Measurements from ENCODE around the gene CCDC91.
"Not testable (repeated sequence)": the region's sequence is repeated elsewhere in the genome, so short reads cannot be mapped to it uniquely, and the experiment has no call there.

The CCDC91 gene

DNA sequence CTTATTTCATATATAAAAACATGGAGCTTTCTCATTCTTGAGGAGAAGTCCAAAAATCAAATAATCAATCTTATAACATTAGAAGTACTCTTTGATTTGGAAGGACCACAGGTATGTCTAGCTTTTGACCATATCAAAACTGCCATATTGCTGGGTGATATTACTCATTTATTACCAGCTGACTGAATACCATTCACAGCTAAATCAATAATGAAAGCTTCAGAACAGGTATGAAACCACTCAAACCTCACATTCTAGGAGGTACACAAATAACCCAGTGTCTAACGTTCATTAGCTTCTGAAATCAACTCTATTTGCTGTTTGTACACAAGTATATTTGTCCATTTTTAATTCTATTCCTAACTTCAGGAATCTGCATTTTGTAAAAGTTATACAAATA, 16.8 kb upstream of the CCDC91 start:
- Mint-ChIP-seq H3K4me3 (no peak overlapping the region), H3K4me1 (no peaks in the 10 kb centered on the region), H3K9me3 (peaks cover 3% of the 10 kb centered on the region), H3K27me3 (no peaks in the 10 kb centered on the region), H3K36me3 (no peaks in the 10 kb centered on the region), H3K27ac (no peak overlapping the region)
- ATAC-seq = no peak

DNA sequence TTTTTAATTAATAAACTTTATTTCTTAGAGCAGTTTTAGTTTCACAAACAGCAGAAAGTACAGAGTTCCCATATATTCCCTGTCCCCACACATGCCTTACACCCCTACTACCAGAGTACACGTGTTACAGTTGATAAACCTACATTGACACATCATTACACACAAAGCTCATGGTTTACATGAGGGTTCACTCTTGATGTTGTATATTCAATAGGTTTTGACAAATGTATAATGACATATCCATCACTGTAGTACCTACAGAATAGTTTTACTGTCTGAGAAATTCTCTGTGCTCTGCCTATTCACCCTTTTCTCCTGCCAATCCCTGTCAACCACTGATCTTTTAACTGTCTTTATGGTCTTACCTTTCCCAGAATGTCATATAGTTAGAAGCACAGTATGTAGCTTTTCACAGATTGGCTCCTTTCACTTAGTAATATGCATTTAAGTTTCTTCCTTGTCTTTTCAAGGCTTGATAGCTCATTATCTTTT, 15.1 kb upstream of the CCDC91 start:
- no peak overlapping the region for H3K27ac Mint-ChIP-seq
- H3K27me3 Mint-ChIP-seq = no peaks in the 10 kb centered on the region
- H3K4me1 Mint-ChIP-seq = no peaks in the 10 kb centered on the region
- no peaks in the 10 kb centered on the region for H3K36me3 Mint-ChIP-seq
- H3K4me3 Mint-ChIP-seq = no peak overlapping the region
- H3K9me3 Mint-ChIP-seq = peaks cover 3% of the 10 kb centered on the region
- ATAC-seq = no peak

DNA sequence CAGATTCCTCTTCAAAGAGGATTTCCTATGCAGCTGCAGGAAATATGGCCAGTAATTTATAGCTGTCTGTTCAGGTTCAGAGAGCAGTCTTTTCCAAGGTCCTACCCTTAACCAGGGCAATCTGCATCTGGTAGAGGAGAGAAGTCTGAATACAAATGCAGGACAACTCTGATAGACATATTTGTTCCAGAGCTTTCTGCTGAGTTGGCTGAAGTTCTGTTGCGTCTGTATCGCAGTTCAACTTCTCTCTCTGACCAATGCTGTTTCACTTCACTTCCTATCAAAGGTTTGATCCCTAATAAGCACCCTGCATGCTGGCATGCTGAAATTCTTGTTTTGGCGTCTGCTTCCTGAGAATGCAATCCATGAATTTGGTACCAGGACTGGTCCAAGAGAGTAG, 14.0 kb upstream of the CCDC91 start:
- no peak overlapping the region for H3K27ac Mint-ChIP-seq
- H3K4me1 Mint-ChIP-seq = no peaks in the 10 kb centered on the region
- no peaks in the 10 kb centered on the region for H3K36me3 Mint-ChIP-seq
- H3K9me3 Mint-ChIP-seq = peaks cover 3% of the 10 kb centered on the region
- H3K27me3 Mint-ChIP-seq = no peaks in the 10 kb centered on the region
- H3K4me3 Mint-ChIP-seq = no peak overlapping the region
- ATAC-seq = no peak

DNA sequence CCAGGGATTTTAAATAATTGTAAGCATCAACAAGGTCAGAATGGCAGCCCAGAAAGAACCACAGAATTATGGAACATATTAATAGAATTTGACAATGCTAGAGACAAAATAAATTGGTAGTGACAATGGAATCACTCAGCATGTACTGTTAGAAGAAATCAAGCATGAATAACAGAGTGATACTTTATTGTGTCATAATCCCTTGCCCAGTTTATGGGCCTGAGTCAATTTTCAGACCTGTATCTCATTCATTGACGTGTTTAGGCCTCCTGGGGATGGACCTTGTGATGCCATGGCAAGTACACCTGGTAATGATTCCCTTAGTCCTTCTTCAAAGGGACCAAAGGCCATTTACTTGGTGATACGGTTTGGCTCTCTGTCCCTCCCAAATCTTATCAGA, 12.8 kb upstream of the CCDC91 start:
- H3K4me1 Mint-ChIP-seq = no peaks in the 10 kb centered on the region
- H3K27me3 Mint-ChIP-seq = no peaks in the 10 kb centered on the region
- peaks cover 3% of the 10 kb centered on the region for H3K9me3 Mint-ChIP-seq
- H3K27ac Mint-ChIP-seq = no peak overlapping the region
- H3K4me3 Mint-ChIP-seq = no peak overlapping the region
- ATAC-seq = no peak
- no peaks in the 10 kb centered on the region for H3K36me3 Mint-ChIP-seq

DNA sequence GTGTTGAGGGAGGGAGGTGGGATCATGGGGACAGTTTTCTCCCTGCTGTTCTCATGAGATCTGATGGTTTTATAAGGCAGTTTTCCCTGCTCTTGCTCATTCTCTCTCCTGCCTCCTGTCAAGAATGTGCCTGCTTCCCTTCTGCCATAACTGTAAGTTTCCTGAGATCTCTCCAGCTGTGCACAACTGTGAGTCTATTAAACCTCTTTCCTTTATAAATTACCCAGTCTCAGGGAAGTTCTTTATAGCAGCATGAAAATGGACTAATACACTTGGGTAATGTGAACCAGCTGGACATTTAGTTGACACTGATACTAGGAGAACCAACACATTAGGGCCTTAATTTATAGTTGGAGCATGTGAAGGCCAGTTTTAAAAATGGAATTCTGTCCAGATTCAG, 12.4 kb upstream of the CCDC91 start:
- no peaks in the 10 kb centered on the region for H3K4me1 Mint-ChIP-seq
- no peak overlapping the region for H3K4me3 Mint-ChIP-seq
- ATAC-seq = no peak
- H3K36me3 Mint-ChIP-seq = no peaks in the 10 kb centered on the region
- peaks cover 1% of the 10 kb centered on the region for H3K9me3 Mint-ChIP-seq
- H3K27ac Mint-ChIP-seq = no peak overlapping the region
- no peaks in the 10 kb centered on the region for H3K27me3 Mint-ChIP-seq

DNA sequence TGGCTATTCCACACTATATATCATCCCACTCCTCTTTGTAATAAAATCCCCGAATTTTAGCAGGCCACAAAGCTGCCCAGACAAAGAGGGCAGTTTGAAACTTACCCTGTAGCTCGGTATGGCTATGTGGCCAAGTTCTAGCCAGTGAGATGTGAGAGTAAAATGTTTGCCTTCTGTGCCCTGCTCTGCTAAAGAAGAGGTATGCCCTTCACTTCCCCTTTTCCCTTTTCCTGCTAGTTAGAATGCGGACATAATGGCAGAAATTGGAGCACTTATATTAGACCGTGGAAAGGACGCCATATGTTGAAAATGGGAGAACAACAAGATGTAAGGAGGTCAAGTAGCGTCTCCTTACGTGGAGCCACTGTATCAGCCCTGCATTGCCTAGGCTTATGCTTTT, 11.5 kb upstream of the CCDC91 start:
- peaks cover 5% of the 10 kb centered on the region for H3K9me3 Mint-ChIP-seq
- H3K4me3 Mint-ChIP-seq = no peak overlapping the region
- no peak for ATAC-seq
- H3K36me3 Mint-ChIP-seq = peaks cover 4% of the 10 kb centered on the region
- peaks cover 6% of the 10 kb centered on the region for H3K27me3 Mint-ChIP-seq
- H3K4me1 Mint-ChIP-seq = no peaks in the 10 kb centered on the region
- no peak overlapping the region for H3K27ac Mint-ChIP-seq

DNA sequence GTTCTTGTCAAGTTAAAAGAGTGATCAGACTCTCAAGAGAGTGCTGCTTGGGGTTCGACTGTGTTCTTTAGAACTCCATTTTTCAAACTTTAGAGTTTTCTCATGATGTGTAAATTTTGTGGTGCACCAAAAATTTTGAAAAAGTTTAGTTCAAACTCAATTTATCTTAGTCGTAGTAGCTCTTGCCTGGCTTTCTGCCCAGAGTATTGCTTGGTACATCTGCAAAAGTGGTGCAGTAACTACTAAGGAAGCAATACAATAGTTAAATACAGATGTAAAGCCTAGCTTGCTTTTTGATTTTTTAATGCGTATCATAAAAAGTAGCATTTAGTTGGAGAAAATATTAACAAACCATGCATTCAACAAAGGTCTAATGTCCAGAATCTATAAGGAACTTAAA, 9.5 kb upstream of the CCDC91 start:
- Mint-ChIP-seq H3K4me1 (no peaks in the 10 kb centered on the region), H3K4me3 (no peak overlapping the region), H3K27ac (no peak overlapping the region), H3K9me3 (peaks cover 5% of the 10 kb centered on the region), H3K36me3 (peaks cover 5% of the 10 kb centered on the region), H3K27me3 (peaks cover 9% of the 10 kb centered on the region)
- no peak for ATAC-seq

DNA sequence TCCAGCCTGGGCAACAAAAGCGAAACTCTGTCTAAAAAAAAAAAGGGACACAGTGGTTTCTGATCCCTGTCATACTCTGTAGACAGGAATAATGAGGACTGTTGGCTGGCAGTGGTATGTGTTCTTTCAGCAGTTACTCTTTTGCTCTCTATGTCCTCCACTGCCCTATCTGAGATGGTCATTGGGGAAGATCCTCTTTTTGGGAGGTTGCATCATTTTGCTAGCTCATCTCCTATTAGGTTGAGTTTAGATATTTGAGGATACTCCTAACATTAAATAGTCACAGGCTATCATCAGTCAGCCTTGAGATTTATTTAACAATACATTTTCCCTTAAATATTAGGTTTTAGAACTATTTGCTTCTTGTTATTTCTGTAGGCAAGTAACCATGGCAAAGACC, 5.9 kb upstream of the CCDC91 start:
- no peak overlapping the region for H3K27ac Mint-ChIP-seq
- no peak for ATAC-seq
- no peak overlapping the region for H3K4me3 Mint-ChIP-seq
- H3K4me1 Mint-ChIP-seq = peaks cover 4% of the 10 kb centered on the region
- H3K36me3 Mint-ChIP-seq = peaks cover 21% of the 10 kb centered on the region
- H3K9me3 Mint-ChIP-seq = peaks cover 9% of the 10 kb centered on the region
- peaks cover 9% of the 10 kb centered on the region for H3K27me3 Mint-ChIP-seq

DNA sequence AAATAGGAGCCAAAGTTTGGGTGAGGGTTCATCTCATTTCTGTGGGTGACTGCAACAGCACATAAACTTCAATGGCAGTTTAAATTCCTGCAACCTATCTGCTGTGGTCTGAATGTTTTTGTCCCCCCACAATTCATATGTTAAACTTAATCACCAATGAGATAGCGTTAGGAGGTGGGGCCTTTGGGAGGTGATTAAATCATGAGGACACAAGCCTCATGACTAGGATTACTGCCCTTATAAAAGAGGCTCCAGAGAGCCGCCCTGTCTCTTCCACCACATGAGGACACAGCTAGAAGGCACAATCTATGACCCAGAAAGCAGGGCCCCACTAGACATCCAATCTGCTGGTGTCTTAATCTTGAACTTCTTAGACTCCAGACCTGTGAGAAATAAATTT, 3.8 kb upstream of the CCDC91 start:
- Mint-ChIP-seq H3K9me3 (peaks cover 9% of the 10 kb centered on the region), H3K36me3 (peaks cover 21% of the 10 kb centered on the region), H3K4me3 (no peak overlapping the region), H3K27me3 (peaks cover 9% of the 10 kb centered on the region), H3K4me1 (peaks cover 18% of the 10 kb centered on the region), H3K27ac (no peak overlapping the region)
- ATAC-seq = no peak

DNA sequence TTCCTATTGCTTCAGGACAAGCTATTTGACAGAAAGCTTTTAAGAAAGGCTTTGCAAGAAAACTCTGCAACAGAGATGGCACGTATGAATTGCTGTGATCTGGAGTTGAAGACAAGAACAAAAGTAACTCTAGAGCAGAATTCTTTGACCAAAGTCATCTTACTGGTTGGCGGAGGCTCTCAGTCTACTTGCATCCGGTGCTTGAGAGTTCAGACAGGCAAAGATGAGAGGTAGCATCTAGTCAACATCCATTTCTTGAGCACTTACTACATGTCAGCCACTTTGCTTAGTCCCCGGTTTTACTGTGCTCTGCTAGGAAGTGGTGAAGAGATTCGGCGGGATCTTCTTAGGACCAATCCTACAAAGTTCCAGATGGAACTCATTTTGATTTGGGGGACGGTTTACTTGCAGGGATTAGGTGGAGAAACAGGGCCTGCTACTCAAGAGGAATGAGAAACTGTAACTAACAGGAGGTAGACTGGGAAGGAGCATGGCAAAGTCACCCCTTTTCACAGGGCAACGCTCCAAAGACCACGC, 404 bp upstream of the CCDC91 start:
- Mint-ChIP-seq H3K4me3 (peak overlapping the region; percentile 99), H3K27me3 (no peaks in the 10 kb centered on the region), H3K9me3 (peaks cover 6% of the 10 kb centered on the region), H3K36me3 (peaks cover 29% of the 10 kb centered on the region), H3K27ac (peak overlapping the region; percentile 100), H3K4me1 (peaks cover 39% of the 10 kb centered on the region)
- ATAC-seq = no peak

DNA sequence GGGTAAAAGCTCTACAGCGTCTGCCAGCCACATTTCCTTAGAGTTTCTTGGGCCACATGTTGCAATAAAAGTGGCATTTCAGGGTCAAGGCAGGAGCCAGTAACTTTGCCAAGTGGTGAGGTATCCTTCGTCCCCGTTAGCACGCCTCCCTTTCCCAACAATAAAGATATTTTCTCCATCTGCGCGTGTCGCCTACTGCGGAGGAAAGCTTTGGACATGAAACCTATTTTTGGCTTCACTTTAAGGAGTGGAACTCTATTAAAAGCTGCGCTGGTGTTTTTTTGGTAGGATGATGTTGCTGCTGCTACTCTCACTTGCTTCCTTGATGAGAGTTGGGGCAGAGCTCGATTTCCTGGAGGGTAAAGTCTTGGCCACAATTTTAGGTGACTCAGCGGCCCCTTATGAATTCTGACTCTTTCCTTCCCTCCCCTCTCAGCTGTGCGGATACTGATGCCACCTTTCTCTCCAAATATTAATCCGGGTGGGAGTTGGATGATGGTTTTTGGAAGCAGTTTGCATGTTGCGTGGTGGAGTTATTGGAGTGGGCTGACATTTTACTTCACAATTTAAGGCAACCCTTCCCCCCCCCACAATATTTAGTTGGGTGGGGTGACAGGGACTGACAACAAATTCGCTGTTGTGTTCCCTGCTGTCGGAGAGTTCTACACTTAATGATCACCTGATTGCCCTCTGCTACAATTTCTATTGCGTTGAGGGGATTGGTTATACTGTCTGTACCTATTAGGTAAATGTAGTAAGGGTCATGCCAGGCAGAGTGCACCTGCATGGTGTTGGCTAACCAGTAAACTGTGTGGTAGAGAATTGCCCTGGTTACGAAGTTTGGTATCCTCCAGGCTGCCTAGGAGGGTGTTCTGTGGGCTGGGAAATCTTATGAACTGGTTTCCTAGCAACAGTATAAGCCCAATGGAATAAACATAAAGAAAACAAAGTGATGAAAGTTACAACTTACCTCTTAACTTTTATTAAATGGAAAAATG, 1.1 kb downstream of the CCDC91 start:
- H3K36me3 Mint-ChIP-seq = peaks cover 35% of the 10 kb centered on the region
- ATAC-seq = no peak
- peaks cover 48% of the 10 kb centered on the region for H3K4me1 Mint-ChIP-seq

DNA sequence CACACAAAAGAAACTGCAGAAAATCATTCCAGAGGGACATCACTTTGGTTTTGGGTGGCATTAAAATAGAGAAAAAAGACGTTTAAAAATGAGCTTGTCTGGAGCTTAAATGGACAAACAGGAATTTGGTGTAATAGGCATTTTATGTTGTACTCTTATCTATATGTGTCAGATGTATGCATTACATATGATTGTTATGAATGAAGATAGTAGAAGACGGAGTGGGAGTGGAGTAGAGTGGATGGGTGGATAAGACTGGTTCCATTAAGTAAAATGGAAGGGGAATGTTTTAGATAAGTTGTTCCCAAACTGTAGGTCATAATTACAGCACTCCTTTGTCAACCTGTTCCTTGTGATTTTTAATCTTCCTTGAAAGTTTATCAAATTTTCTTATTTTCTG, 1.9 kb downstream of the CCDC91 start:
- H3K27ac Mint-ChIP-seq = peak overlapping the region; percentile 100
- ATAC-seq = no peak

More for the DNA sequence above, 1.1 kb downstream of the CCDC91 start:
- H3K9me3 Mint-ChIP-seq = peaks cover 6% of the 10 kb centered on the region
- H3K27me3 Mint-ChIP-seq = no peaks in the 10 kb centered on the region
- peak overlapping the region; percentile 100 for H3K27ac Mint-ChIP-seq
- H3K4me3 Mint-ChIP-seq = peak overlapping the region; percentile 99

DNA sequence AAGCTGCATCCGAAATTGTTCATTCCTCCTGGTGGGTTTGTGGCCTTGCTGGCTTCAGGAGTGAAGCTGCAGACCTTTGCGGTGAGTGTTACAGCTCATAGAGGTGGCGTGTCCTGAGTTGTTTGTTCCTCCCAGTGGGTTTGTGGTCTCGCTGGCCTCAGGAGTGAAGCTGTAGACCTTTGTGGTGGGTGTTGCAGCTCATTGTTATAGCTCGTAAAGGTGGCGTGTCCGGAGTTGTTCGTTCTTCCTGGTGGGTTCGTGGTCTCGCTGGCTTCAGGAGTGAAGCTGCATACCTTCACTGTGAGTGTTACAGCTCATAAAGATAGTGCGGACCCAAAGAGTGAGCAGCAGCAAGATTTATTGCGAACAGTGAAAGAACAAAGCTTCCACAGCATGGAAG, 4.4 kb downstream of the CCDC91 start:
- H3K27me3 Mint-ChIP-seq, H3K27ac Mint-ChIP-seq, H3K9me3 Mint-ChIP-seq, H3K4me3 Mint-ChIP-seq, ATAC-seq: not testable (repeated sequence)
- H3K36me3 Mint-ChIP-seq = peaks cover 23% of the 10 kb centered on the region
- peaks cover 46% of the 10 kb centered on the region for H3K4me1 Mint-ChIP-seq

More for the DNA sequence above, 1.9 kb downstream of the CCDC91 start:
- H3K4me3 Mint-ChIP-seq = no peak overlapping the region
- peaks cover 50% of the 10 kb centered on the region for H3K4me1 Mint-ChIP-seq
- peaks cover 6% of the 10 kb centered on the region for H3K9me3 Mint-ChIP-seq
- H3K36me3 Mint-ChIP-seq = peaks cover 33% of the 10 kb centered on the region
- no peaks in the 10 kb centered on the region for H3K27me3 Mint-ChIP-seq

DNA sequence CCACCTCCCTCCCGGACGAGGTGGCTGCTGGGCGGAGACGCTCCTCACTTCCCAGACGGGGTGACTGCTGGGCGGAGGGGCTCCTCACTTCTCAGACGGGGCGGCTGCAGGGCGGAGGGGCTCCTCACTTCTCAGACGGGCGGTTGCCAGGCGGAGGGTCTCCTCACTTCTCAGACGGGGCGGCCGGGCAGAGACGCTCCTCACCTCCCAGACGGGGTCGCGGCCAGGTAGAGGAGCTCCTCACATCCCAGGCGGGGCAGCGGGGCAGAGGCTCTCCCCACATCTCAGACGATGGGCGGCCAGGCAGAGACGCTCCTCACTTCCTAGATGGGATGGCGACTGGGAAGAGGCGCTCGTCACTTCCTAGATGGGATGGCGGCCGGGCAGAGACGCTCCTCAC, 10.9 kb downstream of the CCDC91 start:
- not testable (repeated sequence) for H3K27ac Mint-ChIP-seq, H3K4me3 Mint-ChIP-seq, ATAC-seq, H3K27me3 Mint-ChIP-seq, H3K9me3 Mint-ChIP-seq
- Mint-ChIP-seq H3K36me3 (peaks cover 14% of the 10 kb centered on the region), H3K4me1 (peaks cover 30% of the 10 kb centered on the region)

DNA sequence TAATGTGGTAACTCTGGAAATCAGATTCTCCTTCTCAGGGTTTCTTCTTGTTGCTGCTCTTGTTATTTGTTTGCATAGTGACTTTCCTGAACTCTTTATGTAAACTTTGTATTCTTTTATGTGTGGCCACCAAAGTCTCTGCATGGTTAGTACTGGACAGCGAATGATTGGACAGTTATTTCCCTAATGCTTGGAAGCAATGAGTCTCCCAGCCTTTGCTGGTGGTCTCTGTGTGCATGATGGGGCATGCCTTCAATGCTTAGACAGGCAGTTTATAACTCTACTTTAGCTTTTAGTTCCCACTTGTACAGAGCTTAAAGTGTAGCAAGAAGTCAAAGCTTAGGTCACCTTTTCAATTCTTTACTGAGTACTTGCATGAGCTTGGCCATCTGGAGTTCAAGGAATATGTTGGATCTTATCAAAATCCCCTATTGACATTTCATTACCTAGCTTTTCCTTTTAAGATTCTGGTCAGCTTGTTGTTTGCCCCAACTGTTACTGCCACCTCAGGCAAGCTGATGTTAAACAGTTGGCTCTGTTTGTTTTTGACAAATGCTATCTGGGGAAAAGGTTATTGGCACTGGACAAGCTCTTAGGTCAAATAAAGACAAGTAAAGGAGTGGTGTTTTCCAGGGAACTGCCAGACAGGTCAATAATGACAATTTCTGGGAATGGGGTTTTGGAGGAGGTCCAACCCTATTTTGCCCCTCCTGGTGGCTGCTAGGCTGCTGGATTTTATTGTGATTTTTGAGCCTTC, 12.3 kb downstream of the CCDC91 start:
- H3K27me3 Mint-ChIP-seq = no peaks in the 10 kb centered on the region
- H3K9me3 Mint-ChIP-seq = no peaks in the 10 kb centered on the region
- no peak for ATAC-seq
- H3K4me1 Mint-ChIP-seq = peaks cover 25% of the 10 kb centered on the region
- H3K27ac Mint-ChIP-seq = no peak overlapping the region
- H3K4me3 Mint-ChIP-seq = no peak overlapping the region
- H3K36me3 Mint-ChIP-seq = peaks cover 14% of the 10 kb centered on the region

Measured in stimulated activated memory B cell treated with anti-CD40 and anti-IgM and Interleukin-4, amounts not matched to agents 10 μg/mL and 1 μg/mL and 100 μg/mL, for 72 hours (primary cell).